Measurements from ENCODE around the gene PDE10A. TPM values are rescaled to one million over a fixed set of nuclear protein-coding genes. Genes with fewer than 3 reads are reported as not detected.

Gene PDE10A
- total RNA-seq (2022; extraction: Qiagen RNA extraction) = 22.6 to 25.5 TPM (median 24.0 TPM) in 5 replicates

GRCh38 chr6:165662749-165663376 lies at the start of gene PDE10A:
TSS of gene PDE10A (minus strand) at chr6:165663241. CDS start at chr6:165662811, 430 bp downstream.

DNA sequence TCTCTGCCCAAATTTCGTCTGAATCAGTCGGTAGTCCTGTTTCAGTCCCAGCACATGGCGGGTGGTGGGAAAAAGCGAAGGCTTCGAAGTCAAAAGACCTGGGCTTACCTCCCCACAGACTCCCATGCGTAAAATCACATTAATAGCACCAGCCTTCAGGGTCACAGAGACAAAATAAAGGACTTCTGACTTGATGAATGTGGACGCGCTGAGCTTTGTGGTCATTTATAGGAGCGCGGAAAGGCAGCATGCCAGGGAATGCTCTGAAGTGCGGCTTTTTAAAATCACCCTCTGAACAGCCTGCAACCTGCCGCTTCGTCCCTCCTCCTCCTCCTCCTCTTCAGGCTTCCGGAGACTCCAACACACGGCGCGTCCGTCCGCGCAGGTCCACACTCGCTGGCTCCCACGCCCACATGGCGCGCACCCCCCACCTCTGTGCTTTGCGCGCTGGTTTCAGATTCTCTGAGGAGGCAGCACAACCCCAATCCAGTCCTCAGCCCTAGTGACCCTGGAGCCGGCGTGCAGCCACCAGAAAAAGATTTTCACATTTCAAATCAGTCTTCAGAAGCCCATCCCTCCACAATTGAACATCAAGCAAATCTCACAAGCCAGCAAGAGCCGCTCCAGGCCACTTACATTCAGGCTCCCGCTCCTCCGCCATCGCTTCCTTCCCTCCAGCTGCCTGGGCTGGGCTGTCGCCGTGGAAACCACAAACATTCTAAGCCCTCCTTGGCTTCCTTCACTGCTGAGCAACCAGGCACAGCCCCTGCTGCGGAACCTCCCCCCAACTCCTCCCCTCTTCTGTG lies 353.9 kb downstream of the PDE10A start, which contains the start of gene C6orf118:
TSS of gene C6orf118 (minus strand) at position 680 of the 806 bp plus-strand sequence. CDS start at position 661, 19 bp downstream.

Measured in A549 treated with AZD2906 at 1 μM for 4 hours (cell line).